Astrocyte (in vitro differentiated cells and primary cell): ENCODE data around the gene CHD6. TPM values are rescaled to one million over a fixed set of nuclear protein-coding genes. Genes with fewer than 3 reads are reported as not detected.

Experiments used
- DNase-seq: peaks from one replicate; pipeline ENCODE4 v3.0.0-alpha.2; 2010; ENCODE audit warnings: low read depth
- FAIRE-seq: peaks from 2 replicates; lab custom pipeline; 2011; peaks lifted over from hg19 to GRCh38; lab: Jason Lieb, UNC
- H2AFZ ChIP-seq: 2 replicates; pipeline ENCODE4 v1.6.0; 2012; ENCODE audit warnings: low read depth, low read length, inconsistent platforms
- H3K27ac ChIP-seq: 2 replicates; pipeline ENCODE4 v1.5.1; 2011; ENCODE audit warnings: low read depth, low read length, inconsistent platforms
- H3K27me3 ChIP-seq: 2 replicates; pipeline ENCODE4 v1.6.0; 2011; ENCODE audit warnings: low read length, inconsistent platforms; ENCODE audit not compliant: insufficient read depth
- H3K36me3 ChIP-seq: 2 replicates; pipeline ENCODE4 v1.5.1; 2011; ENCODE audit warnings: low read length, inconsistent platforms; ENCODE audit not compliant: insufficient read depth
- H3K4me1 ChIP-seq: 2 replicates; pipeline ENCODE4 v1.5.1; 2011; ENCODE audit warnings: low read length, inconsistent platforms; ENCODE audit not compliant: insufficient read depth
- H3K4me2 ChIP-seq: 2 replicates; pipeline ENCODE4 v1.6.0; 2012; ENCODE audit warnings: low read length, inconsistent platforms
- H3K4me3 ChIP-seq: 2 replicates; pipeline ENCODE4 v1.5.1; 2011; ENCODE audit warnings: low read depth, mild to moderate bottlenecking, low read length, inconsistent platforms; ENCODE audit not compliant: insufficient read depth
- H3K79me2 ChIP-seq: 2 replicates; pipeline ENCODE4 v1.6.0; 2012; ENCODE audit warnings: mild to moderate bottlenecking, low read length, inconsistent platforms; ENCODE audit not compliant: insufficient read depth
- H3K9ac ChIP-seq: 2 replicates; pipeline ENCODE4 v1.6.0; 2012; ENCODE audit warnings: mild to moderate bottlenecking, low read length, inconsistent platforms
- H3K9me3 ChIP-seq: 2 replicates; pipeline ENCODE4 v1.5.1; 2012; ENCODE audit warnings: low read depth, mild to moderate bottlenecking, low read length, inconsistent platforms; ENCODE audit not compliant: insufficient read depth
- H4K20me1 ChIP-seq: 2 replicates; pipeline ENCODE4 v1.6.0; 2012; ENCODE audit warnings: low read length, inconsistent platforms; ENCODE audit not compliant: insufficient read depth
- H3K27ac Mint-ChIP-seq: one replicate; pipeline ENCODE4 v1.8.0; 2021; ENCODE audit warnings: mild to moderate bottlenecking, mixed read lengths; ENCODE audit not compliant: unreplicated experiment
- H3K27me3 Mint-ChIP-seq: one replicate; pipeline ENCODE4 v1.8.0; 2021; ENCODE audit warnings: low read depth, mixed read lengths; ENCODE audit not compliant: unreplicated experiment
- H3K36me3 Mint-ChIP-seq: one replicate; pipeline ENCODE4 v1.8.0; 2021; ENCODE audit warnings: low read depth, mixed read lengths; ENCODE audit not compliant: unreplicated experiment
- H3K4me1 Mint-ChIP-seq: one replicate; pipeline ENCODE4 v1.8.0; 2021; ENCODE audit warnings: low read depth, mixed read lengths; ENCODE audit not compliant: unreplicated experiment
- H3K4me3 Mint-ChIP-seq: one replicate; pipeline ENCODE4 v1.8.0; 2021; ENCODE audit warnings: mild to moderate bottlenecking, moderate library complexity, mixed read lengths; ENCODE audit not compliant: unreplicated experiment
- H3K9me3 Mint-ChIP-seq: one replicate; pipeline ENCODE4 v1.8.0; 2021; ENCODE audit warnings: mild to moderate bottlenecking, mixed read lengths; ENCODE audit not compliant: unreplicated experiment
- EZH2 ChIP-seq: IDR thresholded peaks from 2 replicates; pipeline ENCODE4 v1.6.1; 2012; ENCODE audit warnings: mild to moderate bottlenecking, low read length, inconsistent platforms; ENCODE audit not compliant: insufficient read depth
- total RNA-seq: library from RNA; stranded (reverse); gene quantifications from 2 replicates; pipeline ENCODE4 v1.2.1, GENCODE V29; 2021
- TF ChIP-seq, protein P1 (sequence below): IDR thresholded peaks from 2 replicates; pipeline ENCODE4 v1.5.1; 2011; ENCODE audit warnings: low read depth, mild to moderate bottlenecking, inconsistent platforms, low read length, moderate library complexity; ENCODE audit not compliant: insufficient read depth

CHD6 gene
- total RNA-seq, 1 donor from 2014 or later: 44.7 TPM

DNA sequence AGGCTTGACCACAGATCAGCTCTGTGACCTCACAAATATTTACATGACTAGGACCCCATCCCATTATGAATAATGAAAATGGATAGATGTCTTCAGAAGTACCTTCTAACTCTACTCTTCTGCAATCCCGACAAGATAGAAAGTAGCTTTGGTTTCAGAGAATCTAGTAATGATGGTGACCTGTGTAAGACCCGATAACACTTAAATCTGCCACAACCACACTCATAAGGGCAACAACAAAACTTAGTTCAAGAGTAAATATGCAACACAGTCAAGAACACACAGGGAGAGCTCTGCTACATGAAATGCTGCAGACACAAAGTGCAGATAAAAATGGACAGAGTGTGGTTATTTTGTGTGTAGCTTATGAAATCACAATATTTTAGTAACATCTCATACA, 9.6 kb downstream of the CHD6 start:
- H3K9me3 Mint-ChIP-seq: no peaks in the 10 kb centered on the region
- Histone ChIP-seq H3K9me3 (no peaks in the 10 kb centered on the region), H3K79me2 (peaks cover 93% of the 10 kb centered on the region), H3K4me3 (no peak overlapping the region), H3K27ac (no peak overlapping the region), H3K4me2 (no peak overlapping the region), H4K20me1 (peaks cover 84% of the 10 kb centered on the region), H3K36me3 (no peaks in the 10 kb centered on the region), H3K4me1 (no peaks in the 10 kb centered on the region), H3K9ac (no peak overlapping the region), H2AFZ (no peak overlapping the region), H3K27me3 (no peaks in the 10 kb centered on the region)
- H3K27me3 Mint-ChIP-seq: no peaks in the 10 kb centered on the region
- H3K36me3 Mint-ChIP-seq: no peaks in the 10 kb centered on the region
- no peak overlapping the region for H3K4me3 Mint-ChIP-seq
- H3K27ac Mint-ChIP-seq: no peak overlapping the region
- no peak for DNase-seq
- no peak for FAIRE-seq
- peaks cover 8% of the 10 kb centered on the region for H3K4me1 Mint-ChIP-seq
- TF ChIP-seq EZH2: no peak
- TF ChIP-seq, protein P1, sequence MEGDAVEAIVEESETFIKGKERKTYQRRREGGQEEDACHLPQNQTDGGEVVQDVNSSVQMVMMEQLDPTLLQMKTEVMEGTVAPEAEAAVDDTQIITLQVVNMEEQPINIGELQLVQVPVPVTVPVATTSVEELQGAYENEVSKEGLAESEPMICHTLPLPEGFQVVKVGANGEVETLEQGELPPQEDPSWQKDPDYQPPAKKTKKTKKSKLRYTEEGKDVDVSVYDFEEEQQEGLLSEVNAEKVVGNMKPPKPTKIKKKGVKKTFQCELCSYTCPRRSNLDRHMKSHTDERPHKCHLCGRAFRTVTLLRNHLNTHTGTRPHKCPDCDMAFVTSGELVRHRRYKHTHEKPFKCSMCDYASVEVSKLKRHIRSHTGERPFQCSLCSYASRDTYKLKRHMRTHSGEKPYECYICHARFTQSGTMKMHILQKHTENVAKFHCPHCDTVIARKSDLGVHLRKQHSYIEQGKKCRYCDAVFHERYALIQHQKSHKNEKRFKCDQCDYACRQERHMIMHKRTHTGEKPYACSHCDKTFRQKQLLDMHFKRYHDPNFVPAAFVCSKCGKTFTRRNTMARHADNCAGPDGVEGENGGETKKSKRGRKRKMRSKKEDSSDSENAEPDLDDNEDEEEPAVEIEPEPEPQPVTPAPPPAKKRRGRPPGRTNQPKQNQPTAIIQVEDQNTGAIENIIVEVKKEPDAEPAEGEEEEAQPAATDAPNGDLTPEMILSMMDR: no peak

DNA sequence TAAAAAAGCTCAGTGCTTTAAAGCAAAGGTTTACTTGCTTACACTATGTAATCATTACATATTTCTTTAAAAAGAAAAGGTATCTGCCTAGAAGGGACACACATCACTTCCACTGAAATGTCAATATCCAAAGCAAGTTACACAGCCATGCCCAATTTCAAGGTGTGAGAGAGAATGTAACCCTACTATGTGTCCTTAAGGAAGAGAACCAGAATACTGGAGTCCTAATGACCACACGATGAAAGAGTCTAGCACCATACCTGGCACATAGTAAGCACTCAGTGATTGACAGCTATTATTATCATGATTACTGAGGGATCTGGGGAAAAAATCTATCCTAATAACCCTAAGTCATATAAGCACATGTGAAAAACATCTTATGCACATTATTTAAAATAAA, 10.4 kb downstream of the CHD6 start:
- Histone ChIP-seq H3K4me1 (no peaks in the 10 kb centered on the region), H3K27me3 (no peaks in the 10 kb centered on the region), H3K4me2 (no peak overlapping the region), H4K20me1 (peaks cover 83% of the 10 kb centered on the region), H3K36me3 (no peaks in the 10 kb centered on the region), H3K4me3 (no peak overlapping the region), H3K9me3 (no peaks in the 10 kb centered on the region), H3K27ac (no peak overlapping the region), H3K9ac (no peak overlapping the region), H3K79me2 (peaks cover 92% of the 10 kb centered on the region), H2AFZ (no peak overlapping the region)
- H3K27ac Mint-ChIP-seq: no peak overlapping the region
- H3K4me1 Mint-ChIP-seq: peaks cover 8% of the 10 kb centered on the region
- no peaks in the 10 kb centered on the region for H3K9me3 Mint-ChIP-seq
- no peak for TF ChIP-seq EZH2
- TF ChIP-seq, protein P1: no peak
- FAIRE-seq: no peak
- H3K4me3 Mint-ChIP-seq: no peak overlapping the region
- DNase-seq: no peak
- no peaks in the 10 kb centered on the region for H3K27me3 Mint-ChIP-seq
- H3K36me3 Mint-ChIP-seq: no peaks in the 10 kb centered on the region

DNA sequence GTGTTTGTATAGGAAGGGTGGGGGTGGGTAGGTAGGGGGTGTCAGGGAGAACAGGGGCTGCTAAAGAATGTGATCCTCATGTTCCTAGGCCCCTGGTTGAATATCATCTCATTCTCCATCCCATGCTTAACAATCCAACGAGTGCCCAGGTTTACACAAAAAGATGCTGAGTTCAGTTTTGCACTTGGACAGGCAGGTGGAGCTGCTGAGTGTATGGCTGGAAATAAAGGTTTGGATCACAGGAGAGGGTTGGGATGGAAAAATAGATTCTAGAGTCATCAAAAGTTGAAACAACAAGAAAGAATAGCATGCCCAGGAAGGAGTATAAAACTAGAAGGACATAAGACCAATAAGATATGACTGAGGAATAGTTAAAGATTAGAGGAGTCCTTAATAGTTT, 14.2 kb downstream of the CHD6 start:
- TF ChIP-seq, protein P1: no peak
- no peak for TF ChIP-seq EZH2
- Histone ChIP-seq H3K79me2 (peaks cover 94% of the 10 kb centered on the region), H3K4me1 (no peaks in the 10 kb centered on the region), H3K4me2 (no peak overlapping the region), H3K36me3 (no peaks in the 10 kb centered on the region), H3K27me3 (no peaks in the 10 kb centered on the region), H2AFZ (no peak overlapping the region), H3K9me3 (peaks cover 5% of the 10 kb centered on the region), H3K9ac (no peak overlapping the region), H3K4me3 (no peak overlapping the region), H3K27ac (no peak overlapping the region), H4K20me1 (peaks cover 75% of the 10 kb centered on the region)
- Mint-ChIP-seq H3K4me3 (no peak overlapping the region), H3K9me3 (peaks cover 16% of the 10 kb centered on the region), H3K27me3 (no peaks in the 10 kb centered on the region), H3K27ac (no peak overlapping the region), H3K4me1 (peaks cover 8% of the 10 kb centered on the region), H3K36me3 (peaks cover 7% of the 10 kb centered on the region)
- DNase-seq (no peak), FAIRE-seq (no peak)
